Measurements from ENCODE around the gene CFAP20DC. TPM values are rescaled to one million over a fixed set of nuclear protein-coding genes. Genes with fewer than 3 reads are reported as not detected.

CFAP20DC gene
- total and polyA plus RNA-seq, 10 of the 15 experiments (the other 5 are each of a cell fraction or from before 2014, with no cell fraction given), result 0.53 to 11.6 (median 2.0) TPM

- TF ChIP-seq USF1 (IDR thresholded peaks at IDR 0.05; ENCODE audit: borderline replicate concordance, extremely low read length, insufficient read depth, low read depth, low read length) (no peak), BCL3 (IDR thresholded peaks at IDR 0.05; ENCODE audit: borderline replicate concordance, insufficient read depth, low read depth, low read length, poor library complexity, severe bottlenecking) (no peak), SMARCA5 (IDR thresholded peaks at IDR 0.05) (no peak), EP300 (IDR thresholded peaks at IDR 0.05; ENCODE audit: borderline replicate concordance in 1 of 2, control insufficient read depth in 1 of 2, low read depth in 2 of 2, low read length in 2 of 2) (no peak)
Observed at GRCh38 chr3:58989955-58990354, 59.9 kb downstream of the CFAP20DC start (continued).

- Histone ChIP-seq H3K27me3 (replicated peaks in 1 of 2; ENCODE audit: control insufficient read depth in 2 of 2, insufficient read depth in 2 of 2, low read length in 1 of 2) (no peaks in the 10 kb centered on the region), H2AFZ (ENCODE audit: control insufficient read depth, low read depth, low read length) (no peak overlapping the region), H3K4me3 (no peak overlapping the region), H3K9ac (ENCODE audit: control insufficient read depth, insufficient read depth, low read length) (no peak overlapping the region), H3K79me2 (ENCODE audit: control insufficient read depth, insufficient read depth, low read length) (no peaks in the 10 kb centered on the region), H3K4me2 (ENCODE audit: control insufficient read depth, insufficient read depth) (no peak overlapping the region), H3K9me3 (replicated peaks; ENCODE audit: control insufficient read depth, insufficient read depth, low read length) (no peaks in the 10 kb centered on the region), H3K4me1 (ENCODE audit: control insufficient read depth, insufficient read depth, low read length) (no peaks in the 10 kb centered on the region), H3K27ac (ENCODE audit: control insufficient read depth, insufficient read depth) (no peak overlapping the region), H4K20me1 (ENCODE audit: control insufficient read depth, insufficient read depth) (no peaks in the 10 kb centered on the region), H3K36me3 (ENCODE audit: control insufficient read depth in 2 of 2, insufficient read depth in 2 of 2, low read length in 1 of 2) (no peaks in the 10 kb centered on the region)
- FAIRE-seq, result no peak
- intact Hi-C loops (cut with micrococcal nuclease; ENCODE audit: unreplicated experiment) (no loop called here), in situ Hi-C loops (cut with MboI) (no loop called here)
- TF ChIP-seq NFIC (IDR thresholded peaks at IDR 0.05; ENCODE audit: low read depth, low read length) (no peak), NFYA (IDR thresholded peaks at IDR 0.05; ENCODE audit: borderline replicate concordance, low read depth, low read length) (no peak), ATF7 (IDR thresholded peaks at IDR 0.05; ENCODE audit: low read depth) (no peak), MEF2A (IDR thresholded peaks at IDR 0.05; ENCODE audit: insufficient read depth, low read depth, low read length) (no peak)
- CTCF ChIA-PET, result interaction anchor here (1.0 to 2.2 kb wide), 3 partner anchors 14 to 164 kb away, joined by 3 to 5 read pairs (median 4); no protein-coding TSS in a partner anchor
- POLR2A ChIA-PET, result no interaction called here
- SMC1A ChIA-PET (ENCODE audit: uncharacterized antibody, unreplicated experiment), result interaction anchor here (2.4 kb wide), 1 partner anchor 165 kb away, joined by 12 read pairs; no protein-coding TSS in a partner anchor
- BruUV-seq (replicated peaks), result no TSS peak
- RAD21 ChIA-PET (ENCODE audit: unreplicated experiment), result no interaction called here
- no peak for DNase-seq (ENCODE audit: low read depth, low spot score)
- no peak for ATAC-seq
Observed at GRCh38 chr3:58989163-58989562, 60.7 kb downstream of the CFAP20DC start.
